ENCODE results near the gene CALML5. TPM values are rescaled to one million over a fixed set of nuclear protein-coding genes. Genes with fewer than 3 reads are reported as not detected.

Gene CALML5
- total and polyA plus RNA-seq, 9 of the 15 experiments (the other 6 are each of a cell fraction or from before 2014, with no cell fraction given): not detected

GRCh38 chr10:5477948-5478693, 21.2 kb downstream of the CALML5 start:
- 1% methylated on average over 11 of the region's 11 CpGs for WGBS (ENCODE audit: insufficient coverage, low coverage, missing lambda C conversion rate)
- Histone ChIP-seq H3K4me2 (ENCODE audit: insufficient read depth, low read length) (peak overlapping the region; percentile 100), H3K9me1 (ENCODE audit: control insufficient read depth, insufficient read depth, low read length) (no peaks in the 10 kb centered on the region), H4K20me1 (replicated peaks; ENCODE audit: control insufficient read depth, insufficient read depth, low read length) (no peaks in the 10 kb centered on the region), H3K4me1 (replicated peaks in 1 of 2; ENCODE audit: control insufficient read depth in 2 of 2, insufficient read depth in 2 of 2, low read length in 2 of 2) (peaks cover 36 to 48% of the 10 kb centered on the region in 2 experiments), H3K27ac (ENCODE audit: extremely low read depth, low read depth, low read length) (peak overlapping the region; percentile 94), H3K9me3 (replicated peaks; ENCODE audit: control insufficient read depth, insufficient read depth, low read depth, low read length) (no peaks in the 10 kb centered on the region), H3K4me3 (peak overlapping the region; percentile 47), H3K9ac (ENCODE audit: insufficient read depth in 1 of 2, low read depth in 2 of 2, low read length in 2 of 2) (peak overlapping the region; percentile 85 to 95), H3K36me3 (ENCODE audit: control insufficient read depth, insufficient read depth, low read length) (peaks cover 8% of the 10 kb centered on the region; the same call in 2 of the 3 replicates), H3K79me2 (ENCODE audit: control insufficient read depth, insufficient read depth, low read length) (peaks cover 94% of the 10 kb centered on the region), H2AFZ (ENCODE audit: low read depth, low read length) (no peak overlapping the region), H3K27me3 (ENCODE audit: control insufficient read depth in 2 of 2, insufficient read depth in 2 of 2, low read length in 2 of 2) (no peaks in the 10 kb centered on the region)
- FAIRE-seq (peak; percentile 92), DNase-seq (ENCODE audit: extremely low read depth in 1 of 4, low spot score in 3 of 4) (peak; percentile 47 to 90 (median 66)), ATAC-seq (peak; percentile 72)
- intact Hi-C loops (cut with micrococcal nuclease) (loop anchor here (2.0 kb wide), 1 partner anchor 15 kb away; no protein-coding TSS in a partner anchor), in situ Hi-C loops (cut with MboI) (no loop called here)
- POLR2A ChIA-PET: interaction anchor here (0.5 to 7.0 kb wide), 7 partner anchors 9 to 102 kb away, joined by 3 to 43 read pairs (median 3); no protein-coding TSS in a partner anchor
- CTCF ChIA-PET (ENCODE audit: low intra/inter-chr PET ratio): no interaction called here
- BruUV-seq (replicated peaks): no TSS peak
- TF ChIP-seq NELFE (IDR thresholded peaks at IDR 0.05; ENCODE audit: insufficient read depth, insufficient read length) (no peak), HMGN3 (IDR thresholded peaks at IDR 0.05; ENCODE audit: borderline replicate concordance, extremely low read depth, insufficient read length, low read depth, low read length) (no peak), CBFA2T3 (IDR thresholded peaks at IDR 0.05) (peak; percentile 87), TRIM24 (IDR thresholded peaks at IDR 0.05) (no peak; a peak in 1 of 4 replicates), PPARD (CRISPR knock-in tag; IDR thresholded peaks at IDR 0.05) (no peak), HIVEP1 (CRISPR knock-in tag; IDR thresholded peaks at IDR 0.05) (no peak), SMARCA5 (IDR thresholded peaks at IDR 0.05) (no peak), CEBPZ (IDR thresholded peaks at IDR 0.05; ENCODE audit: borderline replicate concordance, low read depth, low read length) (no peak), SMARCB1 (IDR thresholded peaks at IDR 0.05; ENCODE audit: insufficient read length, low read depth) (no peak), FOXA1 (IDR thresholded peaks at IDR 0.05; ENCODE audit: borderline replicate concordance) (no peak), SMARCC2 (IDR thresholded peaks at IDR 0.05; ENCODE audit: low read depth) (peak; percentile 51), GABPA (tag; conservative IDR thresholded peaks at IDR 0.05; ENCODE audit: low read depth) (no peak; the same call in 1 of the 2 replicates), POLR2AphosphoS5 (IDR thresholded peaks at IDR 0.05; ENCODE audit: control insufficient read depth, insufficient read depth, low read depth, low read length) (peak; percentile 73; the same call in 1 of the 2 replicates), NEUROD1 (IDR thresholded peaks at IDR 0.05; ENCODE audit: borderline replicate concordance, low read depth, low read length, partially characterized antibody) (peak; percentile 27), BDP1 (IDR thresholded peaks at IDR 0.05; ENCODE audit: insufficient read depth, insufficient read length) (no peak), TFAP4 (CRISPR knock-in tag; IDR thresholded peaks at IDR 0.05; ENCODE audit: borderline replicate concordance) (peak; percentile 84), TBL1XR1 (IDR thresholded peaks at IDR 0.05; ENCODE audit: low read length in 2 of 2) (0 out of 4 replicates have a peak, but pooled peaks have one; percentile 16), STAT5A (IDR thresholded peaks at IDR 0.05; ENCODE audit: borderline replicate concordance, low read length) (peak; percentile 28; the same call in 1 of the 2 replicates), TEAD1 (CRISPR knock-in tag; IDR thresholded peaks at IDR 0.05) (no peak; a peak in 1 of 4 replicates)
